GM19395 (cell line): ENCODE measurements around the gene CDC25B.
"Not testable (repeated sequence)": the region's sequence is repeated elsewhere in the genome, so short reads cannot be mapped to it uniquely, and the experiment has no call there.

ENCODE experiments used
- ATAC-seq: cut with Tn5 transposase; IDR thresholded peaks from one replicate; pipeline ENCODE4 v1.9.1; 2021; ENCODE audit warnings: mild to moderate bottlenecking, moderate library complexity; ENCODE audit not compliant: unreplicated experiment

Gene CDC25B

GRCh38 chr20:3821996-3822395 is 25.9 kb downstream of the CDC25B start:
- no peak for ATAC-seq

GRCh38 chr20:3823881-3824280 is 27.8 kb downstream of the CDC25B start:
- no peak for ATAC-seq

- no peak for ATAC-seq
Measured at GRCh38 chr20:3825526-3825925, 29.4 kb downstream of the CDC25B start.

- no peak for ATAC-seq
Measured at GRCh38 chr20:3826420-3826819, 30.3 kb downstream of the CDC25B start.

DNA sequence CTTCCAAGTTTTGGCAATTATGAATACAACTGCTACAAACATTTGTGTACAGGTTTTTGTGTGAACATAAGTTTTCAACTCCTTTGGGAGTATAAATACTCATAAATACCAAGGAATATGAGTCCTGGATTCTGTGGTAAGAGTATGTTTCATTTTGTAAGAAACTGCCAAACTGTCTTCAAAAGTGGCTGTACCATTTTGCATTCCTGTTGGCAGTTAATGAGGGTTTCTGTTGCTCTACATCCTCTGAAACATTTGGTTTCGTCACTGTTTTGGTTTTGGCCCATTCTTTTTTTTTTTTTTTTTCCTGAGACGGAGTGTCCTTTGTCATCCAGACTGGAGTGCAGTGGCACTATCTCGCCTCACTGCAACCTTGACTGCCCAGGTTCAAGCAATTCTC is 32.7 kb downstream of the CDC25B start:
- ATAC-seq, result no peak

DNA sequence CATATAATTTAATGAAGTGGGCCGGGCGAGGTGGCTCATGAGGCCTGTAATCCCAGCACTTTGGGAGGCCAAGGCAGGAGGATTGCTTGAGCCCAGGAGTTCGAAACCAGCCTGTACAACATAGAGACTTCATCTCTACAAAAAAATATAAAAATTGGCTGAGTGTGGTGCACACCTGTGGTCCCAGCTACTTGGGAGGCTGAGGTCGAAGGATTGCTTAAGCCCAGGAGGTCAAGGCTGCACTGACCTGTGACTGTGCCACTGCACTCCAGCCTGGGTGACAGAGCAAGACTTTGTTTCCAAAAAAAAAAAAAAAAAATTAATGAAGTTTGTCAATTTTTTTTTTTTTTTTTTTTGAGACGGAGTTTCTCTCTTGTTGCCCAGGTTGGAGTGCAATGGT is 33.8 kb downstream of the CDC25B start:
- ATAC-seq, result not testable (repeated sequence)

- ATAC-seq, result no peak
Measured at GRCh38 chr20:3836132-3836531, 40.0 kb downstream of the CDC25B start.

DNA sequence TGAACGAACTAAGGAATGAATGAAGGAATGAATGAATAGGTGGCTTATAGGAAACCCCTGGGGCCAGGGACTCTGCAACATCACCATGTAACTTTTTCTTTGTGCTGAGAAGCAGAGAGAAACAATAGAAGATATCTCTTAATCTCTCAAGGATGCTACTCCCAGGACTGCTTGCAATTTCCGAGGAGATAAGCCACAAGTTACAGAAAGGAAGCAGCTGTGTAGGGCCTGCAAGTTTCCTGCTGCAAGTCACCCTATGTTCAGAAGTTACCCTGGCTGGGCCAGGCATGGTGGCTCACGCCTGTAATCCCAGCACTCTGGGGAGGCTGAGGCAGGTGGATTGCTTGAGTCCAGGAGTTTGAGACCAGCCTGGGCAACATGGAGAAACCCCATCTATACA is 43.2 kb downstream of the CDC25B start:
- ATAC-seq, result no peak

- ATAC-seq, result not testable (repeated sequence)
Measured at GRCh38 chr20:3840201-3840600, 44.1 kb downstream of the CDC25B start.

- no peak for ATAC-seq
Measured at GRCh38 chr20:3842348-3842930, 46.3 kb downstream of the CDC25B start.

GRCh38 chr20:3843490-3843889 is 47.4 kb downstream of the CDC25B start:
- ATAC-seq, result no peak

GRCh38 chr20:3843990-3844619 is 48.0 kb downstream of the CDC25B start:
- ATAC-seq, result not testable (repeated sequence)

DNA sequence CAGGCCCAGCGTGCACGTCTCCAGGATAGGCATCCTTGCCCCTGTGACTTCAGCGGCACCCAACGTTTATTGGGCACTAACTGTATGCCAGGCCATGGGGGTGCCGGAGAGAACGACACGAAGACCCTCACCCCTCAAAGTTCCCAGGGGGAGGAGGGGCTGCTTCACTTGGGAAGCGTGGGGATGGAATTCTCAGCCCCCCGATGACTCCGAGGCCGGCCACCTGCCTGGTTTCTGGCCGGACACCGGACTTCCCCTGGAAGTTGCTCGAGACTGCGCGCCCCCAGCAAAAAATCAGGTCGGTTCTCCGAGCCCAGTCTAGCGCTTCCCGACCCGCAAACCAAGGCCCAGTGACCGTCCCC is 50.2 kb downstream of the CDC25B start:
- ATAC-seq, result no peak

GRCh38 chr20:3846740-3847428 is 50.8 kb downstream of the CDC25B start, which contains the start of gene MAVS:
Gene MAVS (plus strand): TSS chr20:3846834. CDS start chr20:3854625, 7,791 bp downstream.
- ATAC-seq, result peak; percentile 85

DNA sequence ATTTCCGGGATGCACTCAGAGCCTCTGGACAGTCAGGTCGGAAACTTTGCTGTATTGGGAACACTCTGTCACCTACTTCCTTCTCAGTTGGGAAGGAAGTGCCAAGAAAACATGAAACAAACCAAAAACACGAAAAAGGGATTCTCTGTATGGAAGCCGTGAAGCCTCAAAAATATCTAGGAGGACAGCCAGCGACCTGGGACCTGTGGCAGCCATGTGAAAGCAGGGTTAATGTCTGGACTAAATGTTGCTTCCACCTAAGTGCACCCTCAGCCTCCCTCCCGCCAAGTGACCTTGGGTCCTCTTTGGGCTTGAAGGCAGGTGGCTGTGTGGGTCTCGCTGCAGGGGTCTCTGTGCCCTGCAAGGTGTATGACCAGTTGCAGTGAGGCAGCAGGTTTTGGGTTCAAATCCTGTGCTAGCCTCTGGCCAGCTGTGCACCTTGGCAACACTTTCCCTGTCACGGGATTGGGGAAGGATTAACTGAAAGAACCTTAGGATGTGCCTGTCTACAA is 51.4 kb downstream of the CDC25B start:
- ATAC-seq, result no peak

DNA sequence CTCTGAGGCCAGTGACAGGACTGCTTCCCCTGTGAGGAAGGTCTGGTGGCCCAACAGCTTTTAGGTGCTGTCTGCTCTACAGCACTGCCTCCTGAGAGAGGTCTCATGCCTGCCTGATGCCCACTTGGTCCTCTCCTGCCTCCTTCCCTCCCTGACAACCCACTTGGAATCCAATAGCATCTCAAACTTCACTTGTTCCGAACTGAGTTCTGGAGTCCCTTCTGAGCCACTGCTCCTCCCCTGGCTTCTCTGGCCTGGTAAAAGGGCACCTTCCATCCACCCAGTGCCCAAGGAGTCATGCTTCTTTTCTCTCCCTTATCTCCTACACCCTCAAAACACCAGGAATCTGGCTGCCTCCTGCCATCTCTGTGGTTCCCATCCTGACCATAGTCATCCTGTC is 52.5 kb downstream of the CDC25B start:
- no peak for ATAC-seq

DNA sequence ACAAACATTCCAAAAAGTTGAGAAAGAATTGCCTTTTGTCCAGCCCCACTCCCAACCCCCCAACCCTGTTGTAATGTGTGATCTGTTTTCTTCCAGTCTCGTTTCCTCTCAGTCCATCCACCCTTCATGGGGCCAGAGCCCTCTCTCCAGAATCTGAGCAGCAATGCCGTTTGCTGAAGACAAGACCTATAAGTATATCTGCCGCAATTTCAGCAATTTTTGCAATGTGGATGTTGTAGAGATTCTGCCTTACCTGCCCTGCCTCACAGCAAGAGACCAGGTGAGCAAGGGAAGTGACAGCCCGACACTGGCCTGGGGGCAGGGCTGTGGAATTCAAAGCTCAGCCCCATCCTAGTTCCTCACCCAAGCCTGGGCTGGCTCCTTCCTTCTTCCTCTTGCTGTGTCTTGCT is 58.4 kb downstream of the CDC25B start:
- ATAC-seq, result no peak
